HAP-1 (cell line): ENCODE measurements around the gene SULT1A2.
"Not testable (repeated sequence)": the region's sequence is repeated elsewhere in the genome, so short reads cannot be mapped to it uniquely, and the experiment has no call there.

ENCODE experiments used
- DNase-seq, 2 experiments: peaks; one replicate each; pipeline ENCODE4 v3.0.0-alpha.2; 2016 to 2020; ENCODE audit warnings: low spot score in 2 of 2
- H3K27me3 ChIP-seq: fragments of 250-450 bp; sonication (Bioruptor Pico); 2 replicates; pipeline ENCODE4 v1.5.1; 2020; ENCODE audit warnings: low read depth, mild to moderate bottlenecking, moderate library complexity
- H3K36me3 ChIP-seq: fragments of 250-450 bp; sonication (Bioruptor Pico); replicated peaks from 2 replicates; pipeline ENCODE4 v1.5.1; 2020; ENCODE audit warnings: mild to moderate bottlenecking
- H3K4me1 ChIP-seq: fragments of 250-450 bp; sonication (Bioruptor Pico); 2 replicates; pipeline ENCODE4 v1.5.1; 2020; ENCODE audit warnings: mild to moderate bottlenecking
- H3K4me3 ChIP-seq: fragments of 250-450 bp; sonication (Bioruptor Pico); 2 replicates; pipeline ENCODE4 v1.5.1; 2020; ENCODE audit warnings: mild to moderate bottlenecking, moderate library complexity
- H3K9me3 ChIP-seq: fragments of 250-450 bp; sonication (Bioruptor Pico); 2 replicates; pipeline ENCODE4 v1.5.1; 2020; ENCODE audit warnings: mild to moderate bottlenecking, moderate library complexity
- in situ Hi-C: fragments of 300-500 bp; cut with MboI; formaldehyde crosslinking; loops from 3 replicates; pipeline ENCODE4 v1.14.3; 2020; ENCODE audit warnings: low sequenced_read_pairs, inconsistent platforms, mixed read lengths

Gene SULT1A2

GRCh38 chr16:28549301-28549899, 47.5 kb downstream of the SULT1A2 start:
- Histone ChIP-seq H3K36me3 (no peaks in the 10 kb centered on the region), H3K27me3 (no peaks in the 10 kb centered on the region), H3K4me3 (no peak overlapping the region), H3K4me1 (peaks cover 8% of the 10 kb centered on the region), H3K9me3 (no peaks in the 10 kb centered on the region)
- in situ Hi-C loops = no loop called here
- DNase-seq = no peak

- Histone ChIP-seq H3K9me3 (no peaks in the 10 kb centered on the region), H3K27me3 (no peaks in the 10 kb centered on the region), H3K4me3 (no peak overlapping the region), H3K4me1 (peaks cover 3% of the 10 kb centered on the region; the same call in 1 of the 2 replicates), H3K36me3 (no peaks in the 10 kb centered on the region)
- in situ Hi-C loops = no loop called here
- DNase-seq = no peak
These were observed 48.5 kb downstream of the SULT1A2 start for GRCh38 chr16:28548306-28548802.

- no peak for DNase-seq
- Histone ChIP-seq H3K36me3 (no peaks in the 10 kb centered on the region), H3K4me3 (no peak overlapping the region), H3K4me1 (no peaks in the 10 kb centered on the region), H3K9me3 (no peaks in the 10 kb centered on the region), H3K27me3 (no peaks in the 10 kb centered on the region)
- in situ Hi-C loops = no loop called here
These were observed 50.2 kb downstream of the SULT1A2 start for GRCh38 chr16:28546626-28547025.

GRCh38 chr16:28545964-28546363, 50.9 kb downstream of the SULT1A2 start:
- DNase-seq, H3K4me3 ChIP-seq, in situ Hi-C loops: not testable (repeated sequence)

GRCh38 chr16:28544998-28545397, 51.9 kb downstream of the SULT1A2 start:
- no peaks in the 10 kb centered on the region for H3K9me3 ChIP-seq
- no peaks in the 10 kb centered on the region for H3K27me3 ChIP-seq
- no peak for DNase-seq
- H3K4me3 ChIP-seq = no peak overlapping the region
- H3K36me3 ChIP-seq = no peaks in the 10 kb centered on the region
- in situ Hi-C loops = no loop called here
- no peaks in the 10 kb centered on the region for H3K4me1 ChIP-seq

More at GRCh38 chr16:28545964-28546363, 50.9 kb downstream of the SULT1A2 start:
- H3K9me3 ChIP-seq, H3K4me1 ChIP-seq, H3K36me3 ChIP-seq, H3K27me3 ChIP-seq: not testable (repeated sequence)

GRCh38 chr16:28543072-28543471, 53.8 kb downstream of the SULT1A2 start:
- in situ Hi-C loops = no loop called here
- H3K36me3 ChIP-seq = no peaks in the 10 kb centered on the region
- no peaks in the 10 kb centered on the region for H3K9me3 ChIP-seq
- no peaks in the 10 kb centered on the region for H3K27me3 ChIP-seq
- H3K4me1 ChIP-seq = no peaks in the 10 kb centered on the region
- DNase-seq = no peak
- no peak overlapping the region for H3K4me3 ChIP-seq

- Histone ChIP-seq H3K4me1 (no peaks in the 10 kb centered on the region), H3K4me3 (no peak overlapping the region), H3K9me3 (no peaks in the 10 kb centered on the region), H3K36me3 (no peaks in the 10 kb centered on the region), H3K27me3 (no peaks in the 10 kb centered on the region)
- no peak for DNase-seq
- in situ Hi-C loops = no loop called here
These were observed 54.2 kb downstream of the SULT1A2 start for GRCh38 chr16:28542646-28543045.
